ENCODE measurements around the gene MYD88. TPM values are rescaled to one million over a fixed set of nuclear protein-coding genes. Genes with fewer than 3 reads are reported as not detected.

MYD88 gene
- total RNA-seq, 1 experiment from 2014 or later: 32.7 TPM

DNA sequence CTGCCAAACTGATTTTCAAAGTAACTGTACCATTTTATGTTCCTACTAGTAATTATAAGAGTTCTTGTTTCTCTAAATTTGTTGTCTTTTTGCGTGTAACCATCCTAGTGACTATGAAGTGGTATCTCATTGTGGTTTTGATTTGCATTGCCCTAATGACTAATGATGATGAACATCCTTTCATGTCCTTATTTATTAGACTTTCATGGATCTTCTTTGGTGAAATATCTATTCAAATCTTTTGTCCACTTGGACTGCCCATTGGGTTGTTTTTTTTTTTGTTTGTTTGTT lies 30.5 kb downstream of the MYD88 start:
- in situ Hi-C loops (cut with HindIII; ENCODE audit: low pct_unique_long_range_greater_than_20kb, low sequenced_read_pairs) (no loop called here), intact Hi-C loops (cut with micrococcal nuclease; ENCODE audit: unreplicated experiment) (no loop called here)
- H3K27me3 ChIP-seq (ENCODE audit: control insufficient read depth, insufficient read depth, low read length): no peaks in the 10 kb centered on the region
- no peak overlapping the region for H3K27ac ChIP-seq (ENCODE audit: low read length)
- ChIA-PET CTCF (no interaction called here), POLR2A (no interaction called here)
- ATAC-seq (no peak), DNase-seq (ENCODE audit: low read depth, low spot score) (no peak)
- peaks cover 4% of the 10 kb centered on the region; the same call in 1 of the 2 replicates for H3K36me3 ChIP-seq (ENCODE audit: control insufficient read depth, insufficient read depth, low read length)
- H3K9me3 ChIP-seq (ENCODE audit: control insufficient read depth, insufficient read depth, low read depth, low read length): no peaks in the 10 kb centered on the region
- no peak overlapping the region for H3K4me3 ChIP-seq (ENCODE audit: low read depth in 2 of 2, low read length in 2 of 2)
- no TSS peak for BruUV-seq (replicated peaks)
- peaks cover 19% of the 10 kb centered on the region for H3K4me1 ChIP-seq (ENCODE audit: control insufficient read depth, insufficient read depth, low read length)
- TF ChIP-seq POLR2AphosphoS5 (IDR thresholded peaks at IDR 0.05; ENCODE audit: low read depth, low read length) (no peak), SIN3A (IDR thresholded peaks at IDR 0.05; ENCODE audit: borderline replicate concordance, insufficient read depth, low read depth, low read length) (no peak), TCF7L2 (IDR thresholded peaks at IDR 0.05; ENCODE audit: low read depth, low read length) (no peak)
- TF ChIP-seq, protein P1, sequence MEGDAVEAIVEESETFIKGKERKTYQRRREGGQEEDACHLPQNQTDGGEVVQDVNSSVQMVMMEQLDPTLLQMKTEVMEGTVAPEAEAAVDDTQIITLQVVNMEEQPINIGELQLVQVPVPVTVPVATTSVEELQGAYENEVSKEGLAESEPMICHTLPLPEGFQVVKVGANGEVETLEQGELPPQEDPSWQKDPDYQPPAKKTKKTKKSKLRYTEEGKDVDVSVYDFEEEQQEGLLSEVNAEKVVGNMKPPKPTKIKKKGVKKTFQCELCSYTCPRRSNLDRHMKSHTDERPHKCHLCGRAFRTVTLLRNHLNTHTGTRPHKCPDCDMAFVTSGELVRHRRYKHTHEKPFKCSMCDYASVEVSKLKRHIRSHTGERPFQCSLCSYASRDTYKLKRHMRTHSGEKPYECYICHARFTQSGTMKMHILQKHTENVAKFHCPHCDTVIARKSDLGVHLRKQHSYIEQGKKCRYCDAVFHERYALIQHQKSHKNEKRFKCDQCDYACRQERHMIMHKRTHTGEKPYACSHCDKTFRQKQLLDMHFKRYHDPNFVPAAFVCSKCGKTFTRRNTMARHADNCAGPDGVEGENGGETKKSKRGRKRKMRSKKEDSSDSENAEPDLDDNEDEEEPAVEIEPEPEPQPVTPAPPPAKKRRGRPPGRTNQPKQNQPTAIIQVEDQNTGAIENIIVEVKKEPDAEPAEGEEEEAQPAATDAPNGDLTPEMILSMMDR (IDR thresholded peaks at IDR 0.05): no peak
- TF ChIP-seq, protein P2, sequence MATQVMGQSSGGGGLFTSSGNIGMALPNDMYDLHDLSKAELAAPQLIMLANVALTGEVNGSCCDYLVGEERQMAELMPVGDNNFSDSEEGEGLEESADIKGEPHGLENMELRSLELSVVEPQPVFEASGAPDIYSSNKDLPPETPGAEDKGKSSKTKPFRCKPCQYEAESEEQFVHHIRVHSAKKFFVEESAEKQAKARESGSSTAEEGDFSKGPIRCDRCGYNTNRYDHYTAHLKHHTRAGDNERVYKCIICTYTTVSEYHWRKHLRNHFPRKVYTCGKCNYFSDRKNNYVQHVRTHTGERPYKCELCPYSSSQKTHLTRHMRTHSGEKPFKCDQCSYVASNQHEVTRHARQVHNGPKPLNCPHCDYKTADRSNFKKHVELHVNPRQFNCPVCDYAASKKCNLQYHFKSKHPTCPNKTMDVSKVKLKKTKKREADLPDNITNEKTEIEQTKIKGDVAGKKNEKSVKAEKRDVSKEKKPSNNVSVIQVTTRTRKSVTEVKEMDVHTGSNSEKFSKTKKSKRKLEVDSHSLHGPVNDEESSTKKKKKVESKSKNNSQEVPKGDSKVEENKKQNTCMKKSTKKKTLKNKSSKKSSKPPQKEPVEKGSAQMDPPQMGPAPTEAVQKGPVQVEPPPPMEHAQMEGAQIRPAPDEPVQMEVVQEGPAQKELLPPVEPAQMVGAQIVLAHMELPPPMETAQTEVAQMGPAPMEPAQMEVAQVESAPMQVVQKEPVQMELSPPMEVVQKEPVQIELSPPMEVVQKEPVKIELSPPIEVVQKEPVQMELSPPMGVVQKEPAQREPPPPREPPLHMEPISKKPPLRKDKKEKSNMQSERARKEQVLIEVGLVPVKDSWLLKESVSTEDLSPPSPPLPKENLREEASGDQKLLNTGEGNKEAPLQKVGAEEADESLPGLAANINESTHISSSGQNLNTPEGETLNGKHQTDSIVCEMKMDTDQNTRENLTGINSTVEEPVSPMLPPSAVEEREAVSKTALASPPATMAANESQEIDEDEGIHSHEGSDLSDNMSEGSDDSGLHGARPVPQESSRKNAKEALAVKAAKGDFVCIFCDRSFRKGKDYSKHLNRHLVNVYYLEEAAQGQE (IDR thresholded peaks at IDR 0.05; ENCODE audit: insufficient read depth in 1 of 2, low read depth in 2 of 2, low read length in 1 of 2): no peak

DNA sequence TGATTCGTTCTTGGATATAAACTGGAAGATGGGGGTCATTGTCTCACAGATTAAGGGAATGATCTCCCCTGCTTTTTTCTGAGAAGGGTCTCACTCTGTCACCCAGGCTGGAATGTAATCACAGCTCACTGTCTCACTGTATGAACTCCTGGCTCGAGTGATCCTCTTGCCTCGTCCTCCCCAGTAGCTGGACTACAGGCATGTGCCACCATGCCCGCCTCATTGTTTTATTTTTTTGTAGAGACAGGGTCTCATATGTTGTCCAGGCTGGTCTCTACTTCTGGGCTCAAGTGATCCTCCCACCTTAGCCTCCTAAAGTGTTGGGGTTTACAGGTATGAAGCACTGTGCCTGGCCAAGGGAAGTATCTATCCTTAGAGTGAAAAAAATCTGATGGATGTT lies 32.3 kb downstream of the MYD88 start:
- Histone ChIP-seq H3K27me3 (ENCODE audit: control insufficient read depth, insufficient read depth, low read length) (no peaks in the 10 kb centered on the region), H3K4me3 (ENCODE audit: low read depth in 2 of 2, low read length in 2 of 2) (no peak overlapping the region), H3K27ac (ENCODE audit: low read length) (no peak overlapping the region), H3K4me1 (ENCODE audit: control insufficient read depth, insufficient read depth, low read length) (peaks cover 26% of the 10 kb centered on the region), H3K9me3 (ENCODE audit: control insufficient read depth, insufficient read depth, low read depth, low read length) (no peaks in the 10 kb centered on the region), H3K36me3 (ENCODE audit: control insufficient read depth, insufficient read depth, low read length) (peaks cover 4% of the 10 kb centered on the region; the same call in 1 of the 2 replicates)
- in situ Hi-C loops (cut with HindIII; ENCODE audit: low pct_unique_long_range_greater_than_20kb, low sequenced_read_pairs): no loop called here
- no peak for DNase-seq (ENCODE audit: low read depth, low spot score)
- no peak for ATAC-seq
- no TSS peak for BruUV-seq (replicated peaks)
- CTCF ChIA-PET: no interaction called here
- TF ChIP-seq, protein P1 (IDR thresholded peaks at IDR 0.05): no peak
- no peak for TF ChIP-seq TCF7L2 (IDR thresholded peaks at IDR 0.05; ENCODE audit: low read depth, low read length)
- TF ChIP-seq, protein P2 (IDR thresholded peaks at IDR 0.05; ENCODE audit: insufficient read depth in 1 of 2, low read depth in 2 of 2, low read length in 1 of 2): no peak
- no peak for TF ChIP-seq SIN3A (IDR thresholded peaks at IDR 0.05; ENCODE audit: borderline replicate concordance, insufficient read depth, low read depth, low read length)
- TF ChIP-seq POLR2AphosphoS5 (IDR thresholded peaks at IDR 0.05; ENCODE audit: low read depth, low read length): no peak
- POLR2A ChIA-PET: interaction anchor here (0.5 kb wide), 1 partner anchor 158 kb away, joined by 13 read pairs; no protein-coding TSS in a partner anchor
- intact Hi-C loops (cut with micrococcal nuclease; ENCODE audit: unreplicated experiment): no loop called here
